Transverse colon (tissue), 4 donors: Measurements from ENCODE around the gene STK24.

Source experiments
- EP300 ChIP-seq: sonication (generic); formaldehyde crosslinking; IDR thresholded peaks from one replicate; pipeline ENCODE4 v1.6.1; 2017; ENCODE audit warnings: antibody characterized with exemption, low read depth
- POLR2A ChIP-seq: fragments of 450-650 bp; IDR thresholded peaks from one replicate; pipeline ENCODE4 v1.6.1; 2016; ENCODE audit warnings: antibody characterized with exemption, mild to moderate bottlenecking, moderate library complexity
- POLR2AphosphoS5 ChIP-seq, 3 donors: sonication (generic); formaldehyde crosslinking; IDR thresholded peaks; one replicate each; pipeline ENCODE4 v1.6.1; 2016; ENCODE audit warnings: antibody characterized with exemption in 3 of 3
- TF ChIP-seq, protein P1 (sequence below), 5 experiments: fragments of 200-600 bp in 3 of 5; fragments of 450-650 bp in 2 of 5; sonication (generic) in 3 of 5; IDR thresholded peaks; 1 replicate in 2 of 5; 2 replicates in 3 of 5; pipeline ENCODE4 v1.5.1; 2016 to 2017; ENCODE audit warnings: antibody characterized with exemption in 5 of 5, inconsistent platforms in 3 of 5, mild to moderate bottlenecking in 2 of 5, moderate library complexity in 1 of 5

DNA sequence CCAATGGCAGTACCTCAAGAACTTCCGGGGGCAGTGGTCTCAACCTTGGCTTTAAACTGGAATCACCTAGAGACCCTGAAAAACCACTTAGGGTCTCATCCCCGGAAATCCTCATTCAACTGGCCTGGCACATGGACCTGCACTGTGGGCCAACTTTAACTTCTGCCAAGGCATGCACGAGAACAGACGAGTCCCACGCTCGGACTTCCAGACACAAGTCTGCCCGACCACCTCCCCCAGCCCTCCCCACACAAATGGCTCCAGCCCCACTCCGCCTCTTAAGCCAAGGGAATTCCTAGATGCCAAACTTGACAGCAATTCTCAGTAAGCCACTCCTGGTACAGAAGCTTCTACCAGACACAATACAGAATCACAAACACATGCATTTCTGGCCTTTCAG lies 114.0 kb downstream of the STK24 start:
- TF ChIP-seq, protein P1, sequence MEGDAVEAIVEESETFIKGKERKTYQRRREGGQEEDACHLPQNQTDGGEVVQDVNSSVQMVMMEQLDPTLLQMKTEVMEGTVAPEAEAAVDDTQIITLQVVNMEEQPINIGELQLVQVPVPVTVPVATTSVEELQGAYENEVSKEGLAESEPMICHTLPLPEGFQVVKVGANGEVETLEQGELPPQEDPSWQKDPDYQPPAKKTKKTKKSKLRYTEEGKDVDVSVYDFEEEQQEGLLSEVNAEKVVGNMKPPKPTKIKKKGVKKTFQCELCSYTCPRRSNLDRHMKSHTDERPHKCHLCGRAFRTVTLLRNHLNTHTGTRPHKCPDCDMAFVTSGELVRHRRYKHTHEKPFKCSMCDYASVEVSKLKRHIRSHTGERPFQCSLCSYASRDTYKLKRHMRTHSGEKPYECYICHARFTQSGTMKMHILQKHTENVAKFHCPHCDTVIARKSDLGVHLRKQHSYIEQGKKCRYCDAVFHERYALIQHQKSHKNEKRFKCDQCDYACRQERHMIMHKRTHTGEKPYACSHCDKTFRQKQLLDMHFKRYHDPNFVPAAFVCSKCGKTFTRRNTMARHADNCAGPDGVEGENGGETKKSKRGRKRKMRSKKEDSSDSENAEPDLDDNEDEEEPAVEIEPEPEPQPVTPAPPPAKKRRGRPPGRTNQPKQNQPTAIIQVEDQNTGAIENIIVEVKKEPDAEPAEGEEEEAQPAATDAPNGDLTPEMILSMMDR (IDR thresholded peaks at IDR 0.05) = no peak
- TF ChIP-seq POLR2AphosphoS5 (IDR thresholded peaks at IDR 0.05) = no peak
- no peak for TF ChIP-seq EP300
- no peak for TF ChIP-seq POLR2A
